NCI-H345 (cell line): ENCODE measurements around the gene CCL8.
"Not testable (repeated sequence)": the region's sequence is repeated elsewhere in the genome, so short reads cannot be mapped to it uniquely, and the experiment has no call there.

Experiments
- DNase-seq: peaks from one replicate; lab custom pipeline; 2025; lab: John Stamatoyannopoulos, UW

CCL8 gene

DNA sequence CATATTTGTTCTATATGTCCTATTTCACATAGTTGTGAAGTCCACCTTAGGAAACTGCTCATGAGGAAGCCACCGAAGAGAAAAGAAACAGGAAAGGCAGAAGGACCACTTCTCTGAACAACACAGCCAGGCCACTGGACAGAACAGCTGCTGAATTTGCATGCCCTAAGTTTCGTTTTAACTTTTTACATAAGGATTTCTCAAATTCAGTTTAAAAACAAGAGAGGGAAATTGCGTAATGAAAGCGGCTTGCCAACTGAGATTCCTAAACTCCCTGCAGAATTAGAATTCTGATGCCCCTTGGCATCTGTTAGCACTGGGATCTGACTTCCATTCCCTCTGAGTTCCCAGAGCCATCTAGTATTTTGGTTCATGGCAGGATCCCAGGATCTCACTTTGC is 5.0 kb upstream of the CCL8 start:
- DNase-seq: no peak

DNA sequence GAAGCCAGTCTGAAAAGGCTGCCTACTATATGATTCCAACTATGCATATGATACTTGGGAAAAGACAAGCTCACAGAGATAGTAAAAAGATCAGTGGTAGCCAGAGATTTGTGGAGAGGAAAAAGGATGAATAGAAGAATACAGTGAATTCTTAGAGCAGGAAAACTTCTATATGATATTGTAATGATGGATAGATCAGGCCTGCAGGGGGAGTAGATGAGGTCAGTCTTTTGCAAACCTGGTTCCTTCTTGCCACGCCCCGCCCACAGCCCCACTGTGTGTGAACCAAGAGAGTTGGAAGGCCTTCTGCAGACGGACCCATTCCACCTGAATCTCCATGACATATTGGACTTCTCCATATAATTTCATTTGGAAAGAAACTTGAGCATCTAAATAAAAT is 761 bp upstream of the CCL8 start:
- DNase-seq: no peak

GRCh38 chr17:34321964-34322363 is 2.7 kb downstream of the CCL8 start:
- DNase-seq: no peak

- not testable (repeated sequence) for DNase-seq
Observed at GRCh38 chr17:34327580-34327979, 8.3 kb downstream of the CCL8 start.

DNA sequence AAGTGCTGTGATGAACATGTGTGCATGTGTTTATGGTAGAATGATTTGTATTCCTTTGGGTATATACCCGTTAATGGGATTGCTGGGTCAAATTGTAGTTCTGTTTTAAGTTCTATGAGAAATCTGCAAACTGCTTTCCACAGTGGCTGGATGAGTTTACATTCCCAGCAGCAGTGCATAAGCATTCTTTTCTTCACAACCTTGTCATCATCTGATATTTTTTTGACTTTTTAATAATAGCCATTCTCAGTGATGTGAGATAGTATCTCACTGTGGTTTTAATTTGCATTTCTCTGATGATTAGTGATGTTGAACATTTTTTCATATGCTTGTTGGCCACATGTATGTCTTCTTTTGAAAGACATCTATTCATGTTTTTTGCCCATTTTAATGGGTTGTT is 18.5 kb downstream of the CCL8 start:
- DNase-seq: no peak

GRCh38 chr17:34339138-34339770 is 20.0 kb downstream of the CCL8 start:
- no peak for DNase-seq

GRCh38 chr17:34341916-34342315 is 22.7 kb downstream of the CCL8 start:
- no peak for DNase-seq

DNA sequence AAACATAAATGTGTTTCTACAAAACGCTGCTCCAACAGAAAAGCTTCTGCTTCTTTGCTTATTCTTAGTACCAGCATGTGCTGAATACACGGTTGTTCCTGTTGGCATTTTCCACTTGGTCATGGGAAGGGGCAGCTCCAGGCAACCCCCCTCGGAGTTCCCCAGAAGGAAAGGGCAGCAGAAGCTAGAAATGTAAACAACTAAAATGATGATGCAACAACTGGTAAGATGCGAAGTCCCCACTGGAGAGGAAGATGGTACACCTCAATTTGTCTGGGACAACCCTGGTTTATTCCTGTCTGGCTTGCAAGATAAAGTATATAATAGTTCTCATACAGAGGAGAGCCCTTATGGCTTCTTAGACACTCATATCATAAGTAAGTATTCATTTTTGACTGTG is 27.8 kb downstream of the CCL8 start:
- DNase-seq: no peak

- no peak for DNase-seq
Observed at GRCh38 chr17:34349751-34350150, 30.5 kb downstream of the CCL8 start.

GRCh38 chr17:34351096-34351495 is 31.9 kb downstream of the CCL8 start:
- DNase-seq: no peak

- DNase-seq: no peak
Observed at GRCh38 chr17:34352191-34352590, 33.0 kb downstream of the CCL8 start.

DNA sequence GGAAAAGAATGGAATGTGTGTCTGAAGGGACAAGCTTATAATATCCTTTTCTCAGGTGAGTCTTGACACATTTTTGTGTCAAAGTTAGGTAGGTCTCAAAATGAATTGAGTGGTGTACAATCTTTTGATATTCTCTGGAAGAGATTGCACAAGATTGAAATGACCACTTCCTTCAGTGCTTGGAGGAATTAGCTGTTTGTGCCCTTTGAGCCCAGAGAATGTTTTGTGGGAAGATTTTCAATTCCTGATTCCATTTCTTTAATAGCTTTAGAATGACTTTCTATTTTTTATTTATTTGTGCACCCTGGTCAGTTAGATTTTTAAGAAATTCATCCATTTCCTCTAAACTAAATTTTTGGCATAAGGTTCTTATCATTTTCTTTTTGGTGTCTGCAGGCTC is 35.4 kb downstream of the CCL8 start:
- DNase-seq: no peak

DNA sequence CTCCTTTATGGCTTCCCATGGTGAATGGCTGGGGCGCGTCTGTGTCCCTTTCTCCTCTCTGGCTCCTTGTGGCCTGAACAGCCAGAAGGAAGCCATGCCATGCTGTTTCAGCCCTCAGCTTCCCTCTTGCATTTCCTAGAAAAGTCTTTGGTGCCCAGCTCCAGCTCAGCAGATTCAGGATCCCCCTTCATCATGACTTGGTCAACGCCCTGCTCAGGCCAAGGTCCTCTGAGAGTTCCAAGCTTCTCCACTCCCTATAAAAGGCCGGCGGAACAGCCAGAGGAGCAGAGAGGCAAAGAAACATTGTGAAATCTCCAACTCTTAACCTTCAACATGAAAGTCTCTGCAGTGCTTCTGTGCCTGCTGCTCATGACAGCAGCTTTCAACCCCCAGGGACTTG is 37.0 kb downstream of the CCL8 start, which contains the start of gene CCL13:
Gene CCL13, plus strand, starts transcription at position 287 of the 400 bp plus-strand sequence. Its CDS starts 47 bp downstream, at position 334.
- DNase-seq: no peak

GRCh38 chr17:34357398-34357797 is 38.2 kb downstream of the CCL8 start:
- DNase-seq: no peak

DNA sequence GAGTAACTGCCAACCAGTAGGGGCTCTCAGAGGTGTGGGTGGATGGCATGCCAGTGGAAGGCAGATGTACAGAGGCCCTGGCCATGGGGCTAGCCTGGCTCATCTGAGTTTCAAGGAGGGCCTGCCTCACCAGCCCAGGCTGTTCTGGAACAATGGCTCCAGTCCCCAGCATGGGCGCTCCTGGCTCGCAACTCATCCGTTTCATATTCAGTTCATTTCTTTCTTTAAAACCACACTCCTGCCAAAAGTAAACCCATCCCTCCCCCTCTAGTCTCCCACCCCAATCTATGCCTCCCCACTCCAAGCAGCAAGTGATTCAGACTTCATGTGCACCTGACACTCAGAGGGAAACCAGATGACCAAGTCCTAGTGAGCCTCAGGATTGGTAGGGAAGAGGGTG is 39.4 kb downstream of the CCL8 start:
- DNase-seq: peak; percentile 63

DNA sequence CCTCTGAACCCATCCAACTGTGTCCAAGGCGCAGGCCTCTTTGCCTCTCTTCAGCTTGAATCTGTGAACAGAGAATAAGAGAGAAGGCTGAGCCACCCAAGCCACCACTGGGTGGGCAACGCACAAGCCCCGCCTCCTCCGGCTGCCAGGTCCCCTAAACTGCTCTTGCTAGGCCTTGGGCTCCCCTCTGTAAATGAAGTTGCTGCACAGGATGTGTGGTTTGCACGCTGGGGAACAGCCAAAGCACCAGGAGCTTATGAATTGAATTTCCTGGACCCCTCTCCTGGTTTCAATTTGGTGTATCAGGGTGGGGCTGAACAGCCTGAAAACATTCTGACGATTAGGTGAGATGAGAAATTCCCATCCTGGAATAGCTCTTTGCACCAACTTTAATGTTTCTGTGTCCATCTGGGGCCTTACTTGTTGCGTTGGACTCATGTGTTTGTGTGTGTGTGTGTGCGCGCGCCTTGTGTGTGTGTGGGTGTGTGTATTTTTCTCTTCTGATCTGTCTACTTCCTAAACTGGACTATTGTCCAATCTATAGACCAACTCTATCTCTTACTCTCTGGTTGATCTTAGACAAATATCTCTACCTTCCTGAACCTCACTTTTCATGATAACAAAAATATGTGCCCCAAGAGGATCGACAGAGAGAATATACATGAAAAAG is 41.5 kb downstream of the CCL8 start:
- no peak for DNase-seq

DNA sequence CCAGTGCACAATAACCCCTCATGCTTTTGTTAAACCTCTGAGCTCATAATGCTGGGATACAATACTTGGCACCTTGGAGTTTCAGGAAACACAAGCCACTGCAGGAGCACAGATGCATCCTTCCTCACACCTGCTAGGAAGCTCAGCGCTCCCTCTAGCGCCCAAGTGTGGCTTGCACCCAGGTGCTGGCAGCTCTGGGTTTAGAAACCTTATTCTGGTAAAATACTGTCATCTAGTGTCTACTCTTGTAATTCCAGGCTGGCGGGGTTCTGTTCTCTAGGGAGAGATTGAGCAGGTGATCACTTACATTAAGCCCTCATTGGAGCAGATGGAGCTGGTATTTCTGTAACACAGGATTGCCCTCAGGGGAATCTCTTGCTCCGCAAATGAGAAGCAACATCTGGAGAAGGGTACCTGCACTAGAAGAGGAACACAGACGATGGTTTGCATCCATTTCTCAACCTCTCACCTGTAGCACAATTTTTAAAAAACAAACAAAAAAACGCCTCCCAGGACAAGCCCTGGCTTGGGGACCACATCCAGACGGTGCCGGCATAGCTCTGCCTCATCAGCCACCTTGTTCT is 42.3 kb downstream of the CCL8 start:
- peak; percentile 95 for DNase-seq

GRCh38 chr17:34363183-34363661 is 44.0 kb downstream of the CCL8 start, which contains the start of gene CCL1:
Gene CCL1 (minus strand): TSS chr17:34363233. CDS start chr17:34363161, 72 bp downstream.
- no peak for DNase-seq

DNA sequence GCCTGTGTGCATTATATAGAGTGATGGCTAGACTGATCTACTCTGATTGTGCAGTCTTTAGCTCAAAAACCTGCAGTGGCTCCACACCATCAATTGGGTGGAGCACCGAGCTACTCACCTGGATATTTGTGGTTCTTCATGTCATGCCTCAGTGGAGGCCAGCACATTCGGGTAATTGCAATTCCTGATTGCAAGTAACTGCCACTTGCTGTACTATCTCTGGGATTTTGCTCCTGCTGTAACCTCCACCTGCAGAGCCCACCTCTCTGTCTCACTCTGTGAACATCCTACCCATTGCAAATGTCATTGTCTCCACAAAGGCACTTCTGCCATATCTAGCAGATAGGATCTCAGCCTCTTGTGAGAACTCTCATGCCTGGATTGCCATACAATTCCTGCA is 45.5 kb downstream of the CCL8 start:
- DNase-seq: no peak

GRCh38 chr17:34365340-34365739 is 46.1 kb downstream of the CCL8 start:
- DNase-seq: no peak

DNA sequence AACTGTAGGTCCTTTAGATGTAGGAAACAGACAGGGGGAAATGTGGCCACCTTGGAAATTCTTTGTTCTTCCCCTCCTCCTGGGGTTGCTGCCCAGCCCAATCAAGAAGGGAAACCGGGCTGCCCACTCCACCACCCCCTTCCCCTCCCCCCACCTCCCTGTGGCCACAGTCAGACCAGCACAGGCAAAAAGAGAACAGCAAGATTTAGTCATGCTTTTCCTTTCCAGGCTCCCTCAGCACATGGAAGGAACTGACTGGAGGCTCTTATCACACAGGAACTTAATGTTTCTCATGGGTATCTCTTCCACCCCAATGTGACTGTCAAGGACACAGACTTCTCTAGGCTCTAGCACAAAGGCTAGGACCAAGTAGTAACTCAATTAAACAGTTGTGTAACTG is 46.8 kb downstream of the CCL8 start:
- DNase-seq: no peak

DNA sequence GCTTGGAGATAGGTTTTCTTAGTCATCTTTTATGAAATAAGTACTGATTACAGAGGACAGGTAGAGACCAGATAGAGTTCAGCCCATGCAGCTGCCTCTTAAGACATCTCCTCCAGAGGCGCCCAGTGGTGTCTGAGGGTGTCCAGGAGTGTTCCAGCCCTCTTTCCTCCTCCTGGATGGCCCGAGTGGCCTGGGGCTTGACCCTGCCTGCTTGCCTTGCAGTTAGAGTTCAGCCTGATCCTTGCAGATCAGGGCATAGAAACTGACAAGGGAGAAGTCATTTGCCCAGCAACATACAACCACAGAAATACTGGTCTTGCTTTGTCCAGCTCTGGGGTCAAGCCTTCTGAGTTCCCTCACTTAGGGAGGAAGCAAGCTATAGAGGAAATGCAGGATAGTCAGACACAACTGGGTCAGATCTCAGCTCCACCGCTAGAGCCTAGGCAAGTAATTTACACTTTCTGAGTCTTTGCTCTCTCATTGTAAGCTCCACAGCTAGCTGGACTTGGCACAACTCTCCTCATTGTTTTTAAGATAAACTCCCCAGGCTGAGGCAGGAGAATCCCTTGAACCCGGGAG is 47.4 kb downstream of the CCL8 start:
- no peak for DNase-seq
